ENCODE measurements around the gene DAGLA. TPM values are rescaled to one million over a fixed set of nuclear protein-coding genes. Genes with fewer than 3 reads are reported as not detected.

Gene DAGLA
- total and polyA plus RNA-seq, 2 of the 13 experiments (the other 11 are each of a cell fraction or from before 2014, with no cell fraction given): 2.6 to 3.9 TPM

DNA sequence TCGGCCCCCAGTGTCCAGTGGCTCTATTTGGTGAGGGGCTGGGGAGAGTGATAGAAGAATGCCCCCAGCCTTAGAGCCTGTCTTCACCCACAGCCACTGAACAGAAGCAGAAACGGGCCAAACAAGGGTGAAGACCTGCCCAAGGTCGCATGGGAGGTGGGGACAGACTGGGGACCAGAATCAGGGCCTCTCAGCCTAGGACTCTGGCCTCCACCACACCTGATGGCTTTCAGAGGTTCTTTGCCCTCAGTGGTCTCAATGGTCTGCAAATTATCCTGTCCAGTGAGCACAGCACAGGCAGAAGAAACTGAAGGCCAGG is 67.7 kb downstream of the DAGLA start (continued):
- TF ChIP-seq, protein P1, sequence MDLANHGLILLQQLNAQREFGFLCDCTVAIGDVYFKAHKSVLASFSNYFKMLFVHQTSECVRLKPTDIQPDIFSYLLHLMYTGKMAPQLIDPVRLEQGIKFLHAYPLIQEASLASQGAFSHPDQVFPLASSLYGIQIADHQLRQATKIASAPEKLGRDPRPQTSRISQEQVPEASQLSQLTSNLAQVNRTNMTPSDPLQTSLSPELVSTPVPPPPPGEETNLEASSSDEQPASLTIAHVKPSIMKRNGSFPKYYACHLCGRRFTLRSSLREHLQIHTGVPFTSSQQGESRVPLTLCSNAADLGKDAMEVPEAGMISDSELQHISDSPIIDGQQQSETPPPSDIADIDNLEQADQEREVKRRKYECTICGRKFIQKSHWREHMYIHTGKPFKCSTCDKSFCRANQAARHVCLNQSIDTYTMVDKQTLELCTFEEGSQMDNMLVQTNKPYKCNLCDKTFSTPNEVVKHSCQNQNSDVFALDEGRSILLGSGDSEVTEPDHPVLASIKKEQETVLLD (CRISPR knock-in tag; IDR thresholded peaks at IDR 0.05; ENCODE audit: low read depth): no peak
- TF ChIP-seq ADNP (CRISPR knock-in tag; IDR thresholded peaks at IDR 0.05): no peak
- TF ChIP-seq SRF (IDR thresholded peaks at IDR 0.05; ENCODE audit: low read depth, low read length): no peak
- TF ChIP-seq ZNF724P (CRISPR knock-in tag; IDR thresholded peaks at IDR 0.05; ENCODE audit: borderline replicate concordance): no peak
- TF ChIP-seq DNMT3B (CRISPR knock-in tag; conservative IDR thresholded peaks at IDR 0.05): no peak
- TF ChIP-seq SIN3A (IDR thresholded peaks at IDR 0.05; ENCODE audit: borderline replicate concordance, low read depth, low read length): no peak
- TF ChIP-seq PHF20 (CRISPR knock-in tag; IDR thresholded peaks at IDR 0.05): no peak
- TF ChIP-seq HNRNPL (IDR thresholded peaks at IDR 0.05; ENCODE audit: low read depth, low read length): no peak
- TF ChIP-seq, protein P2, sequence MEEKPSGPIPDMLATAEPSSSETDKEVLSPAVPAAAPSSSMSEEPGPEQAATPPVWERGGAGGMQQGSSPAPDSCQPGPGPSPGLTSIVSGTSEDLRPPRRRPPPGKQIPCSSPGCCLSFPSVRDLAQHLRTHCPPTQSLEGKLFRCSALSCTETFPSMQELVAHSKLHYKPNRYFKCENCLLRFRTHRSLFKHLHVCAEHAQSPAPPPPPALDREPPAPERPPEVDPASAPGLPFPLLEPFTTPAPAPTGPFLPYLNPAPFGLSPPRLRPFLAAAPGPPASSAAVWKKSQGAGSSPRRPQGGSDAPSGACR (CRISPR knock-in tag; IDR thresholded peaks at IDR 0.05): peak; percentile 19; the same call in 1 of the 2 replicates
- no peak for TF ChIP-seq RARA (CRISPR knock-in tag; IDR thresholded peaks at IDR 0.05)
- TF ChIP-seq ARNTL (CRISPR knock-in tag; IDR thresholded peaks at IDR 0.05): no peak
- TF ChIP-seq ZNF12 (CRISPR knock-in tag; IDR thresholded peaks at IDR 0.05): no peak
- no peak for TF ChIP-seq CAMTA2 (CRISPR knock-in tag; IDR thresholded peaks at IDR 0.05; ENCODE audit: borderline replicate concordance)
- TF ChIP-seq SP4 (CRISPR knock-in tag; IDR thresholded peaks at IDR 0.05): no peak
- TF ChIP-seq NFKBIZ (CRISPR knock-in tag; IDR thresholded peaks at IDR 0.05): no peak
- TF ChIP-seq, protein P3, sequence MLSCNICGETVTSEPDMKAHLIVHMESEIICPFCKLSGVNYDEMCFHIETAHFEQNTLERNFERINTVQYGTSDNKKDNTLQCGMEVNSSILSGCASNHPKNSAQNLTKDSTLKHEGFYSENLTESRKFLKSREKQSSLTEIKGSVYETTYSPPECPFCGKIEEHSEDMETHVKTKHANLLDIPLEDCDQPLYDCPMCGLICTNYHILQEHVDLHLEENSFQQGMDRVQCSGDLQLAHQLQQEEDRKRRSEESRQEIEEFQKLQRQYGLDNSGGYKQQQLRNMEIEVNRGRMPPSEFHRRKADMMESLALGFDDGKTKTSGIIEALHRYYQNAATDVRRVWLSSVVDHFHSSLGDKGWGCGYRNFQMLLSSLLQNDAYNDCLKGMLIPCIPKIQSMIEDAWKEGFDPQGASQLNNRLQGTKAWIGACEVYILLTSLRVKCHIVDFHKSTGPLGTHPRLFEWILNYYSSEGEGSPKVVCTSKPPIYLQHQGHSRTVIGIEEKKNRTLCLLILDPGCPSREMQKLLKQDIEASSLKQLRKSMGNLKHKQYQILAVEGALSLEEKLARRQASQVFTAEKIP (CRISPR knock-in tag; IDR thresholded peaks at IDR 0.05; ENCODE audit: borderline replicate concordance): no peak
- TF ChIP-seq ZMYM3 (CRISPR knock-in tag; IDR thresholded peaks at IDR 0.05): no peak
- no peak for TF ChIP-seq RFXAP (CRISPR knock-in tag; IDR thresholded peaks at IDR 0.05; ENCODE audit: borderline replicate concordance)
- TF ChIP-seq, protein P4, sequence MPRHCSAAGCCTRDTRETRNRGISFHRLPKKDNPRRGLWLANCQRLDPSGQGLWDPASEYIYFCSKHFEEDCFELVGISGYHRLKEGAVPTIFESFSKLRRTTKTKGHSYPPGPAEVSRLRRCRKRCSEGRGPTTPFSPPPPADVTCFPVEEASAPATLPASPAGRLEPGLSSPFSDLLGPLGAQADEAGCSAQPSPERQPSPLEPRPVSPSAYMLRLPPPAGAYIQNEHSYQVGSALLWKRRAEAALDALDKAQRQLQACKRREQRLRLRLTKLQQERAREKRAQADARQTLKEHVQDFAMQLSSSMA (CRISPR knock-in tag; IDR thresholded peaks at IDR 0.05): no peak
- TF ChIP-seq, protein P5, sequence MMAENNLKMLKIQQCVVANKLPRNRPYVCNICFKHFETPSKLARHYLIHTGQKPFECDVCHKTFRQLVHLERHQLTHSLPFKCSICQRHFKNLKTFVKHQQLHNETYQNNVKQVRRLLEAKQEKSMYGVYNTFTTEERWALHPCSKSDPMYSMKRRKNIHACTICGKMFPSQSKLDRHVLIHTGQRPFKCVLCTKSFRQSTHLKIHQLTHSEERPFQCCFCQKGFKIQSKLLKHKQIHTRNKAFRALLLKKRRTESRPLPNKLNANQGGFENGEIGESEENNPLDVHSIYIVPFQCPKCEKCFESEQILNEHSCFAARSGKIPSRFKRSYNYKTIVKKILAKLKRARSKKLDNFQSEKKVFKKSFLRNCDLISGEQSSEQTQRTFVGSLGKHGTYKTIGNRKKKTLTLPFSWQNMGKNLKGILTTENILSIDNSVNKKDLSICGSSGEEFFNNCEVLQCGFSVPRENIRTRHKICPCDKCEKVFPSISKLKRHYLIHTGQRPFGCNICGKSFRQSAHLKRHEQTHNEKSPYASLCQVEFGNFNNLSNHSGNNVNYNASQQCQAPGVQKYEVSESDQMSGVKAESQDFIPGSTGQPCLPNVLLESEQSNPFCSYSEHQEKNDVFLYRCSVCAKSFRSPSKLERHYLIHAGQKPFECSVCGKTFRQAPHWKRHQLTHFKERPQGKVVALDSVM (CRISPR knock-in tag; IDR thresholded peaks at IDR 0.05): peak; percentile 10; the same call in 1 of the 2 replicates
- TF ChIP-seq THAP11 (CRISPR knock-in tag; IDR thresholded peaks at IDR 0.05): no peak
- no peak for TF ChIP-seq FOXA3 (CRISPR knock-in tag; IDR thresholded peaks at IDR 0.05)
- TF ChIP-seq NFIC (IDR thresholded peaks at IDR 0.05; ENCODE audit: low read length): no peak
- no peak for TF ChIP-seq ZBTB7A (CRISPR knock-in tag; IDR thresholded peaks at IDR 0.05)
- TF ChIP-seq, protein P6, sequence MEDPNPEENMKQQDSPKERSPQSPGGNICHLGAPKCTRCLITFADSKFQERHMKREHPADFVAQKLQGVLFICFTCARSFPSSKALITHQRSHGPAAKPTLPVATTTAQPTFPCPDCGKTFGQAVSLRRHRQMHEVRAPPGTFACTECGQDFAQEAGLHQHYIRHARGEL (CRISPR knock-in tag; IDR thresholded peaks at IDR 0.05): no peak
- no peak for TF ChIP-seq ZNF441 (CRISPR knock-in tag; IDR thresholded peaks at IDR 0.05; ENCODE audit: borderline replicate concordance)
- no peak for TF ChIP-seq NKX3-1 (CRISPR knock-in tag; IDR thresholded peaks at IDR 0.05)
